OCI-LY3 (cell line): ENCODE results near the gene IDH3A.

ENCODE experiments used
- EZH2phosphoT487 ChIP-seq: fragments of 200-600 bp; shearing (Covaris generic); IDR thresholded peaks from 2 replicates; pipeline ENCODE4 v1.6.1; 2018; ENCODE audit warnings: antibody characterized with exemption, mixed run types, low read depth
- TF ChIP-seq, protein P1 (sequence below): fragments of 200-600, 300-600 bp; sonication (generic); IDR thresholded peaks from 2 replicates; pipeline ENCODE4 v1.5.1; 2014; ENCODE audit warnings: antibody characterized with exemption, low read length, low read depth

- no peak for TF ChIP-seq EZH2phosphoT487
- TF ChIP-seq, protein P1, sequence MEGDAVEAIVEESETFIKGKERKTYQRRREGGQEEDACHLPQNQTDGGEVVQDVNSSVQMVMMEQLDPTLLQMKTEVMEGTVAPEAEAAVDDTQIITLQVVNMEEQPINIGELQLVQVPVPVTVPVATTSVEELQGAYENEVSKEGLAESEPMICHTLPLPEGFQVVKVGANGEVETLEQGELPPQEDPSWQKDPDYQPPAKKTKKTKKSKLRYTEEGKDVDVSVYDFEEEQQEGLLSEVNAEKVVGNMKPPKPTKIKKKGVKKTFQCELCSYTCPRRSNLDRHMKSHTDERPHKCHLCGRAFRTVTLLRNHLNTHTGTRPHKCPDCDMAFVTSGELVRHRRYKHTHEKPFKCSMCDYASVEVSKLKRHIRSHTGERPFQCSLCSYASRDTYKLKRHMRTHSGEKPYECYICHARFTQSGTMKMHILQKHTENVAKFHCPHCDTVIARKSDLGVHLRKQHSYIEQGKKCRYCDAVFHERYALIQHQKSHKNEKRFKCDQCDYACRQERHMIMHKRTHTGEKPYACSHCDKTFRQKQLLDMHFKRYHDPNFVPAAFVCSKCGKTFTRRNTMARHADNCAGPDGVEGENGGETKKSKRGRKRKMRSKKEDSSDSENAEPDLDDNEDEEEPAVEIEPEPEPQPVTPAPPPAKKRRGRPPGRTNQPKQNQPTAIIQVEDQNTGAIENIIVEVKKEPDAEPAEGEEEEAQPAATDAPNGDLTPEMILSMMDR = no peak
These were observed 22.8 kb downstream of the IDH3A start for GRCh38 chr15:78171864-78172472.
